GM12878 (cell line): ENCODE data around the gene MBOAT1. TPM values are rescaled to one million over a fixed set of nuclear protein-coding genes. Genes with fewer than 3 reads are reported as not detected.

Experiments
- ATAC-seq: fragments of 200-7000 bp; cut with Tn5 transposase; 3 replicates; pipeline ENCODE4 v1.9.1; 2020; ENCODE audit warnings: mild to moderate bottlenecking, moderate library complexity
- BruUV-seq: library from RNA; stranded (reverse); fragments of 400-500 nt; replicated peaks from 2 replicates; lab custom pipeline; 2021; lab: Mats Ljungman, UMichigan
- CTCF ChIA-PET: fragments of 300-600 bp; sonication (Branson Sonifier 250); formaldehyde crosslinking; extraction: SDS; loops from one replicate; lab custom pipeline; 2021; ENCODE audit warnings: inconsistent platforms; lab: Yijun Ruan, JAX
- POLR2A ChIA-PET: fragments of 350-600 bp; formaldehyde crosslinking; extraction: SDS; loops from one replicate; lab custom pipeline; 2021; ENCODE audit warnings: inconsistent platforms; lab: Charles Lee
- RAD21 ChIA-PET: fragments of 300-600 bp; sonication (Branson Sonifier 250); formaldehyde crosslinking; loops from one replicate; lab custom pipeline; 2023; ENCODE audit warnings: antibody characterized with exemption; ENCODE audit not compliant: unreplicated experiment; lab: Charles Lee
- SMC1A ChIA-PET: fragments of 300-600 bp; sonication (Branson Sonifier 250); formaldehyde crosslinking; loops from one replicate; lab custom pipeline; 2023; ENCODE audit not compliant: unreplicated experiment, uncharacterized antibody; lab: Charles Lee
- DNase-seq: peaks from one replicate; pipeline ENCODE4 v3.0.0-alpha.2; 2011; ENCODE audit warnings: low read depth, low spot score
- FAIRE-seq: peaks from 3 replicates; lab custom pipeline; 2011; peaks lifted over from hg19 to GRCh38; lab: Jason Lieb, UNC
- H2AFZ ChIP-seq: 2 replicates; pipeline ENCODE4 v1.6.0; 2011; ENCODE audit warnings: low read depth, low read length, control low read depth; ENCODE audit not compliant: control insufficient read depth
- H3K27ac ChIP-seq: 2 replicates; pipeline ENCODE4 v1.5.1; 2011; ENCODE audit warnings: control low read depth; ENCODE audit not compliant: control insufficient read depth, insufficient read depth
- H3K27me3 ChIP-seq, 2 experiments: replicated peaks in 1 of 2; 2 replicates each; pipeline versions ENCODE4 v1.6.0 to v1.6.1; 2011; ENCODE audit warnings: low read length in 1 of 2; ENCODE audit not compliant: control insufficient read depth in 2 of 2, insufficient read depth in 2 of 2
- H3K36me3 ChIP-seq, 2 experiments: 2 replicates each; pipeline ENCODE4 v1.5.1; 2011; ENCODE audit warnings: low read length in 1 of 2; ENCODE audit not compliant: control insufficient read depth in 2 of 2, insufficient read depth in 2 of 2
- H3K4me1 ChIP-seq: 2 replicates; pipeline ENCODE4 v1.6.1; 2011; ENCODE audit warnings: mild to moderate bottlenecking, low read length, moderate library complexity, mixed read lengths; ENCODE audit not compliant: control insufficient read depth, insufficient read depth
- H3K4me2 ChIP-seq: 2 replicates; pipeline ENCODE4 v1.6.0; 2011; ENCODE audit warnings: control low read depth; ENCODE audit not compliant: control insufficient read depth, insufficient read depth
- H3K4me3 ChIP-seq: fragments of 200-600 bp; sonication (generic); 2 replicates; pipeline ENCODE4 v1.5.1; 2016
- H3K79me2 ChIP-seq: 2 replicates; pipeline ENCODE4 v1.6.0; 2011; ENCODE audit warnings: low read length; ENCODE audit not compliant: control insufficient read depth, insufficient read depth
- H3K9ac ChIP-seq: 2 replicates; pipeline ENCODE4 v1.8.0; 2011; ENCODE audit warnings: low read length, control low read depth, mixed read lengths; ENCODE audit not compliant: control insufficient read depth, insufficient read depth
- H3K9me3 ChIP-seq: replicated peaks from 3 replicates; pipeline ENCODE4 v1.5.1; 2011; ENCODE audit warnings: mild to moderate bottlenecking, low read length; ENCODE audit not compliant: control insufficient read depth, insufficient read depth
- H4K20me1 ChIP-seq: 2 replicates; pipeline ENCODE4 v1.6.0; 2011; ENCODE audit not compliant: control insufficient read depth, insufficient read depth
- ATF2 ChIP-seq: IDR thresholded peaks from 2 replicates; pipeline ENCODE4 v1.6.1; 2012; ENCODE audit warnings: low read length, inconsistent platforms
- BRCA1 ChIP-seq: IDR thresholded peaks from 2 replicates; pipeline ENCODE4 v1.6.1; 2011; ENCODE audit warnings: low read depth, low read length, improper control_type of control experiment
- HDAC2 ChIP-seq: fragments of 200-600 bp; sonication (generic); IDR thresholded peaks from 2 replicates; pipeline ENCODE4 v1.6.1; 2017
- JUND ChIP-seq: IDR thresholded peaks from 2 replicates; pipeline ENCODE4 v1.6.1; 2012; ENCODE audit warnings: low read depth, mild to moderate bottlenecking, low read length, improper control_type of control experiment, moderate library complexity
- KAT2A ChIP-seq: conservative IDR thresholded peaks from 2 replicates; pipeline ENCODE4 v1.6.1; 2011; ENCODE audit warnings: low read depth, low read length; ENCODE audit not compliant: control insufficient read depth
- MTA2 ChIP-seq: fragments of 450-650 bp; IDR thresholded peaks from 2 replicates; pipeline ENCODE4 v1.6.1; 2016; ENCODE audit warnings: low read depth, mild to moderate bottlenecking, moderate library complexity
- MTA3 ChIP-seq: IDR thresholded peaks from 2 replicates; pipeline ENCODE4 v1.6.1; 2012; ENCODE audit warnings: low read length, inconsistent platforms, borderline replicate concordance
- MYC ChIP-seq: IDR thresholded peaks from 2 replicates; pipeline ENCODE4 v1.6.1; 2011; ENCODE audit warnings: mild to moderate bottlenecking, low read length, moderate library complexity, inconsistent platforms; ENCODE audit not compliant: insufficient read depth, insufficient replicate concordance, insufficient read length, severe bottlenecking
- NFIC ChIP-seq: IDR thresholded peaks from 2 replicates; pipeline ENCODE4 v1.6.1; 2012; ENCODE audit warnings: low read depth, mild to moderate bottlenecking, inconsistent platforms, low read length, moderate library complexity
- NR2C2 ChIP-seq: IDR thresholded peaks from 2 replicates; pipeline ENCODE4 v1.6.1; 2011; ENCODE audit warnings: borderline replicate concordance, low read depth; ENCODE audit not compliant: control insufficient read depth, insufficient read length
- RUNX3 ChIP-seq: IDR thresholded peaks from 2 replicates; pipeline ENCODE4 v1.6.1; 2012; ENCODE audit warnings: low read length, inconsistent platforms
- SPI1 ChIP-seq: IDR thresholded peaks from 2 replicates; pipeline ENCODE4 v1.6.1; 2011; ENCODE audit warnings: low read depth, mild to moderate bottlenecking, low read length, moderate library complexity, borderline replicate concordance; ENCODE audit not compliant: insufficient read depth
- SRF ChIP-seq, 2 experiments: IDR thresholded peaks; 2 replicates each; pipeline ENCODE4 v1.6.1; 2011; ENCODE audit warnings: low read depth in 2 of 2, low read length in 2 of 2, mild to moderate bottlenecking in 1 of 2, moderate library complexity in 1 of 2
- YBX1 ChIP-seq: fragments of 450-650 bp; IDR thresholded peaks from 2 replicates; pipeline ENCODE4 v1.6.1; 2016; ENCODE audit warnings: antibody characterized with exemption
- ZBED1 ChIP-seq: IDR thresholded peaks from 2 replicates; pipeline ENCODE4 v1.6.1; 2016; ENCODE audit warnings: borderline replicate concordance
- ZBTB4 ChIP-seq: fragments of 450-650 bp; formaldehyde crosslinking; IDR thresholded peaks from 2 replicates; pipeline ENCODE4 v1.4.0; 2022; ENCODE audit warnings: mild to moderate bottlenecking, moderate library complexity
- ZNF384 ChIP-seq: IDR thresholded peaks from 2 replicates; pipeline ENCODE4 v1.6.1; 2012; ENCODE audit warnings: low read depth, mild to moderate bottlenecking, low read length, improper control_type of control experiment, borderline replicate concordance
- WGBS: methylation state at CpG from one replicate; pipeline ENCODE4 v1.1.6; 2016; ENCODE audit warnings: low lambda C conversion rate; ENCODE audit not compliant: insufficient replicate concordance, insufficient coverage; ENCODE audit errors: missing lambda C conversion rate; 5-methylcytosine and 5-hydroxymethylcytosine counted together
- in situ Hi-C: fragments of 300-500 bp; cut with MboI; formaldehyde crosslinking; loops from 9 replicates; pipeline ENCODE4 v1.14.3; 2018; ENCODE audit warnings: mixed read lengths
- intact Hi-C: fragments of 100-400 bp; cut with micrococcal nuclease; formaldehyde crosslinking; loops from one replicate; pipeline ENCODE4 v1.14.2; 2022; ENCODE audit not compliant: unreplicated experiment
- polyA plus RNA-seq, 11 experiments: library from polyadenylated mRNA; depleted of rRNA in 4 of 11; unstranded in 6 of 11; stranded (reverse) in 5 of 11; fragments of >200 nt; fragmentation: Nextera tagmentation in 4 of 11; fragmentation: Illumina TruSeq in 1 of 11; extraction: Ambion mirVana in 4 of 11; extraction: Trizol in 1 of 11; gene quantifications; 1 replicate in 1 of 11; 2 replicates in 10 of 11; pipeline versions ENCODE4 v1.2.1 to v1.2.3, GENCODE V29; 2011 to 2016; ENCODE audit warnings: inconsistent platforms in 2 of 11, missing spikeins in 2 of 11, low read depth in 1 of 11
- total RNA-seq, 4 experiments: library from RNA; depleted of rRNA in 3 of 4; stranded (reverse); fragments of >200 nt in 3 of 4; fragmentation: Illumina TruSeq in 1 of 4; extraction: Trizol in 1 of 4; gene quantifications; 2 replicates each; pipeline versions ENCODE4 v1.2.1 to v1.2.3, GENCODE V29; 2013 to 2021

MBOAT1 gene
- total and polyA plus RNA-seq, 10 of the 15 experiments (the other 5 are each of a cell fraction or from before 2014, with no cell fraction given), result 0.39 to 21.0 (median 11.6) TPM

DNA sequence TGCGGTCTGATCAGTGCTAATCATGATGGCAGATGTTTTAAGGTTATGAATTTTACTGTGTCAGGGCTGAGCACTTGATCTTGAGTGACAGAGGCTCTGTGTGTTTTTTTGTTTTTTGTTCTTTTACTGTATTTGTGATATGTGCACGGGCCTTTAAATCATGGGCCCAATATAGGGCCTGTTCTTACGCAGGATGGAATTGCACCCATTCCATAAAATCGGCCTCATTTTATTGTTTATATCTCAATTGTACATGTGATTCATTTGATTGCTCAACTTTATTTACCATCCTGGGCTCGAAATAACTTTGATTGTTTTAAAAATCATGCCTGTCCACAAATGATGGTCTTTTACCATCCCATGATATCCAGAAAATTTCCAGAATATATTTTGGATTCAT is 39.3 kb upstream of the MBOAT1 start (continued):
- no peak for TF ChIP-seq MYC
- no peak for TF ChIP-seq JUND
- no peak for TF ChIP-seq RUNX3
- no peak for TF ChIP-seq ATF2
- no peak for TF ChIP-seq KAT2A

DNA sequence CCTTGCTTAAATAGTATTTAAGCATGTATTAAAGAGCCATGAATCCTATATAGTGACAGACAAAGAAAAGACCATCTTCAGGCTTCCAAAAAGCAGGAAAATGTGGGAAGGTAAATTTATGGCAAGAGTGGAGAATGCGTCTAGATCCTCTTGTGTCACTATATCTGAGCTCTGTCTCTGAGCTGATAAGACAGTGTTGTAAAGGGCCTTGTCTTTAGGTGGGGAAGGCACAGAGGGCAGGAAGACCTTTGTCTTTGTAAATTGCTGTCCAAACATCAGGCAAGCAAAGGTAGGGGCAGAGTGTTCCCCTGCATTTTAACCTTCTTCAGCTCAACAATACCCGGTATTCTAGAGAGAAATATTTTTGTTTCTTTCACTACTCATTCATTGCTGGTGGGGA is 33.9 kb upstream of the MBOAT1 start:
- Histone ChIP-seq H4K20me1 (no peaks in the 10 kb centered on the region), H3K27ac (no peak overlapping the region), H3K36me3 (no peaks in the 10 kb centered on the region), H3K79me2 (no peaks in the 10 kb centered on the region), H3K9me3 (no peaks in the 10 kb centered on the region), H3K27me3 (no peaks in the 10 kb centered on the region), H3K9ac (no peak overlapping the region), H3K4me1 (no peaks in the 10 kb centered on the region), H3K4me2 (no peak overlapping the region), H3K4me3 (no peak overlapping the region), H2AFZ (no peak overlapping the region)
- POLR2A ChIA-PET, result no interaction called here
- CTCF ChIA-PET, result no interaction called here
- DNase-seq (no peak), ATAC-seq (no peak), FAIRE-seq (no peak)
- intact Hi-C loops (no loop called here), in situ Hi-C loops (no loop called here)
- no TSS peak for BruUV-seq
- TF ChIP-seq YBX1, result no peak
- no peak for TF ChIP-seq NFIC
- TF ChIP-seq MTA3, result no peak
- no peak for TF ChIP-seq ZNF384
- no peak for TF ChIP-seq SPI1
- TF ChIP-seq NR2C2, result no peak
- TF ChIP-seq SRF (IDR thresholded peaks at IDR 0.05; ENCODE audit: low read depth in 2 of 2, low read length in 2 of 2), result no peak
- no peak for TF ChIP-seq BRCA1
- TF ChIP-seq ZBED1, result no peak
- no peak for TF ChIP-seq MTA2
- no peak for TF ChIP-seq ZBTB4
- TF ChIP-seq HDAC2, result no peak
- RAD21 ChIA-PET, result no interaction called here
- WGBS, result 45% methylated on average over 2 of the region's 2 CpGs
- SMC1A ChIA-PET, result interaction anchor here (1.0 kb wide), 1 partner anchor 9 kb away, joined by 4 read pairs; no protein-coding TSS in a partner anchor
